NOMO-1 treated with DMSO at 0.1 percent for 48 hours (cell line): ENCODE measurements around the gene SAFB2.
"Not testable (repeated sequence)": the region's sequence is repeated elsewhere in the genome, so short reads cannot be mapped to it uniquely, and the experiment has no call there.

Experiments used
- DNase-seq: peaks from one replicate; lab custom pipeline; 2025; ENCODE audit not compliant: unreplicated experiment; lab: John Stamatoyannopoulos, UW

Gene SAFB2

DNA sequence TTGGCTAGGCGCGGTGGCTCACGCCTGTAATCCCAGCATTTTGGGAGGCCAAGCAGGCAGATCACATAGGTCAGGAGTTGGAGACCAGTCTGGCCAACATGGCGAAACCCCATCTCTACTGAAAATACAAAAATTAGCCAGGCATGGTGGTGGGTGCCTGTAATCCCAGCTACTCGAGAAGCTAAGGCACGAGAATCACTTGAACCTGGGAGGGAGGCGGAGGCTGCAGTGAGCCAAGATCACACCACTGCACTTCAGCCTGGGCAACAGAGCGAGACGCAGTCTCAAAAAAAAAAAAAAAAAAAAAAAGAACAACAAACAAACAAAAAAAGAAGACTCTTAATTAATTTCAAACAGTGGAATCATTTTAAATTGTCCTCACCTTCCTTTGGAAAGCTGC lies 13.8 kb downstream of the SAFB2 start:
- not testable (repeated sequence) for DNase-seq

DNA sequence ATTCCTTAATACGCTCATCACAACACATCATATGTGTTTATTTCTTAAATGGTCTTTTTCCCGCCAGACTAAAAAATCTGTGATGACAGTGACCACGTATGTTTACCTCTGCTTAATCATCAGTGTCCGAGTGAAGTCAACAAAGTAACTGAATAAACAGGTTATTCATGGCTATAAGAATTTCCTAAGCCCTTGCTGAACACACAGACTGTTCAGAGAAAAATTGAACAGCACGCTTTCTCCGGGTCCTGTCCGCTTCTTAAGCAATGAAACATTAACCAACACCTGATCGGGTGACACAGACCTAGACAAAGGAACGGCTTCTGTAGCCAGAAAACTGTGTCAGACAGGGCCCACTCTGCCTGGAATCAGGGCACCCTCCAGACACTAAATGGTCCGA lies 14.3 kb downstream of the SAFB2 start:
- DNase-seq = no peak

DNA sequence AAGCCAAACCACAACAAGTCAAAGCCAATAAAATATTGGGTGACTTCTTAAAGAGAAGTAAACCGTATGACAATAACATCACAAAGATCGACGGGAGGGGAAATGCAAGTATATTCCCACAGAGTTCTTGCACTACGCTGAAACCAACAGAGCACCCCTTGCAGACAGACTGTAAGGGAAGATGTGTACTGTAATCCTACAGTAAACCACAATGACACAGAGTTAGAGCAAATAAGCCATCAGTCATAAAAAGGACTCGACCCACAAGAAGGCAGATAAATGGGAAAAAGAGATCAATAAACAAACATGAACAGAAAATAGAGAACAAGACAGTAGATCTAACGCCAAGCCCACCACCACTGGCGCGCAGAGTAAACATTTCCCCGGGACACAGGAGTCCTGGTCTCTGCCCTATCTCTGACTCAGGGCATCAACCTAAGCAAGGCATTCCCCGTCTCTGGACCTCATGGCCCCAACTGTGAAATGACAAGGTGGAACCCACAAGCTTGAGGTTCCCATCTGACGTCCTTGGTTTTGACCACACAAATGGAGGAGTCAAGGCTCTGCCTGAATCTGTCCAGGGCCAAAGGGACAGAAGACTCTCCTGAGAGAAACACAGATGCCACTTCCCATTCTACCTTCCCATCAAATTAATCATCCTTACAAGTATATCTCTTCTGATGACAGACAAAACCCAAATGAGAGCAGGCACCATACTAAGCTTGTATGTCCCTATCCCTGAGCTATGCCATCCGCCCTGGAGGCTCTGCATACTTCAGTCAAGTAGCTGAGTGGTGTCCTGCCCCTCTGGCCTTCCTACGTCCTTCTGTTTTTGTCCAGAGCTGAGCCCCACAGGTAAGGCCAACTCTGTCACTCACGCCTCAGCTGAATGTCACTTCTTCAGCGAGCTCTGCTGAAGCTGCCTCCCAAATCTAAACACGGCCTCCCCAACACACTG lies 15.0 kb downstream of the SAFB2 start:
- DNase-seq = no peak

DNA sequence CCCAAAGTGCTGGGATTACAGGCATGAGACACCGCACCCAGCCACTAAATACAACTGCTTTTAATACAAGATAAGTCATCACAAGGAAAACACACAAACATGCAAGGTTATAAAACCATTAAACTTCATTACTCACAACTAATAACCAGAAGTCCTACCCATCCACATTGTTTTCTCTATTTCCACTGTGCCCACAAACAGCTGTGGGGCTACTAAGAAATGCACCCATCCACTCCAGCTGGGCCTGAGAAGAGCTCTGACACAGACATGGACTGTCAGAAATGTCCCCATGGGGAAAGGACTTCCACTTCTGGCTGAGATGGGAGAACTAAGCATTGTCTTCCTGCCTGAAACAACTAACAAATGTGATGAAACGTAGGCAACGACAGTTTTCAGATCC lies 17.2 kb downstream of the SAFB2 start:
- DNase-seq = no peak

DNA sequence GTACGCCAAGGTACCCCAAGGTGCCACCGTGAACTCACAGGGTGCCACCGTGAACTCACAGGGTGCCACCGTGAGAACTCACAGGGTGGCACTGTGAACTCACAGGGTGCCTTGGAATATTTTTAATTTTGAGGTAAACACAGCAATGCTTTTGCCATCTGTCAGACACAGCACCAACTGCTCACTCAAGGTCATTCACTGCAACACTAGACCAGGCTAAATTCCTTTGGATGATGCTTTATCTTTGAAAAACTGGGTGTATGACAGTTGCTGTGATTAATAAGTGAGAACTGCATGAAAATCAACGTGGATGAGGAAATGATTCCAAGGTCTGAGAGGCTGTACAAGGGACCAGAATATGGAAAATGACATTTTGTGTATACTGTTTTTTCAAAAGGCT lies 18.9 kb downstream of the SAFB2 start:
- no peak for DNase-seq

DNA sequence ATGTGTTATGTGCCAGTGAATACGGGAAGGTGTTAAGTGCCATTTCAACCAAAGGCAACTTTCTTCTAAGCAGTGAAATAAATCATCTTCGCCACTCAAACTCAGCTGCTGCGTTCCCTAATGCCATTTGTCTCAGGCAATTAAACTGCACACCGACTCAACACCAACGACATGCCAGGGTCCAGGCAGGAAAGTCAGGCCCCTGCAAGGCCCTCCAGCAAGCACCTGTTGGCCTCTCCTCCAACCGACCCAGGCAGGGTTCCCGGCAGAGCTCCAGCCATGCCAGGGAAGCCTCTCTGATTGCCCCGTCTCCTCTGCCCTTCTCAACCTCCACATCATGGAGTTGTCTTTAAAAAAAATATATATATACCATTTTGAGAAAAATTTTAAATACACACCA lies 21.8 kb downstream of the SAFB2 start:
- no peak for DNase-seq

DNA sequence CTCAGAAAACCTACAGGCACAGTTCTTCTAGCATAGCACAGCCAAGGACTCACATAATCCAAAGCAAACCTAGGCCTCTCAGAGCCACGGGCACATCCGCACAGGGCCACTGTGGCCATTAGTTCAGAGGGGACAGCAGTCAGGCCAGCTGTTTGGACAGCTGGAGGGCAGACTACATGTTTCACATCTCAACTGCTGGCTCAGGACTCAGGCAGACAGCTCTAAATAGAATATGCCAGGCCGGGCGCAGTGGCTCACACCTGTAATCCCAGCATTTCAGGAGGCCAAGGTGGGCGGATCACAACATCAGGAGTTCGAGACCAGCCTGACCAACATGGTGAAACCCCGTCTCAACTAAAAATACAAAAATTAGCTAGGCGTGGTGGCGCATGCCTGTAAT lies 26.8 kb downstream of the SAFB2 start:
- no peak for DNase-seq

DNA sequence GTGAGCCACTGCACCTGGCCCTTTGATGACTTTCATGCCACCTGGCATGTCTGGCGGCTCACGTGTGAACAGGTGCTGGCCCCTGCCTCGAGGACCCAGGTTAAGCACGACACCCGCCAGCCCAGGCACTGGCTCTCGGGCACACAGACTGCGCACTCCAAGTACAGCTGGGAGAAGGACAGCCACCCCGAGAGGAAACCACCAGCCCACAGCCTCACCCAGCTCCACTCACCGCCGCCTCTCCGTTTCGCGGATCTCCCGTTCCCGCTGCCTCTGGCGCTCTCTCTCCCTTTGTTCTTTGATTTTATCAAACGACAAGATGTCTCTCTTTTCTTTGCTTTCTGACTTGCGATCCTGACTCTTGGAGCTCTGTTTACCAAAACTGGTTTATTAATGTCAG lies 27.4 kb downstream of the SAFB2 start:
- no peak for DNase-seq

DNA sequence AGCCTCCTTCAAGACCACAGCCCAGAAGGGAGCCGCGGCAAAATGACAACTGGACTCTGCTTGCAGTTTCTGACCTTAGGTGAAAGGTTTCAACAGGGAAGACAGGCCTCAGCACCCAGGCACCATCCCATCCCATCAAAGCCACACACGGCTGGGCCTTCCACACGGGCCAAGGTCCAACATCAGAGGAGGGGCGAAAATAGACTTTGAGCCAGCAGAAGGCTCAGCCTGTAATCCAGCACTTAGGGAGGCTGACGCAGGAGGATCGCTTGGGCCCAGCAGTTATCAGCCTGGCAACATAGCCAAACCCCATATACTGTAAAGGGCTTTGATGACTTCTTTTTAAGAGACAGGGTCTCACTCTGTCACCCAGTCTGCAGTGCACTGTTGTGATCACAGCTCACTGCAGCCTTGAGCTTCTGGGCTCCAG lies 28.0 kb downstream of the SAFB2 start:
- no peak for DNase-seq

DNA sequence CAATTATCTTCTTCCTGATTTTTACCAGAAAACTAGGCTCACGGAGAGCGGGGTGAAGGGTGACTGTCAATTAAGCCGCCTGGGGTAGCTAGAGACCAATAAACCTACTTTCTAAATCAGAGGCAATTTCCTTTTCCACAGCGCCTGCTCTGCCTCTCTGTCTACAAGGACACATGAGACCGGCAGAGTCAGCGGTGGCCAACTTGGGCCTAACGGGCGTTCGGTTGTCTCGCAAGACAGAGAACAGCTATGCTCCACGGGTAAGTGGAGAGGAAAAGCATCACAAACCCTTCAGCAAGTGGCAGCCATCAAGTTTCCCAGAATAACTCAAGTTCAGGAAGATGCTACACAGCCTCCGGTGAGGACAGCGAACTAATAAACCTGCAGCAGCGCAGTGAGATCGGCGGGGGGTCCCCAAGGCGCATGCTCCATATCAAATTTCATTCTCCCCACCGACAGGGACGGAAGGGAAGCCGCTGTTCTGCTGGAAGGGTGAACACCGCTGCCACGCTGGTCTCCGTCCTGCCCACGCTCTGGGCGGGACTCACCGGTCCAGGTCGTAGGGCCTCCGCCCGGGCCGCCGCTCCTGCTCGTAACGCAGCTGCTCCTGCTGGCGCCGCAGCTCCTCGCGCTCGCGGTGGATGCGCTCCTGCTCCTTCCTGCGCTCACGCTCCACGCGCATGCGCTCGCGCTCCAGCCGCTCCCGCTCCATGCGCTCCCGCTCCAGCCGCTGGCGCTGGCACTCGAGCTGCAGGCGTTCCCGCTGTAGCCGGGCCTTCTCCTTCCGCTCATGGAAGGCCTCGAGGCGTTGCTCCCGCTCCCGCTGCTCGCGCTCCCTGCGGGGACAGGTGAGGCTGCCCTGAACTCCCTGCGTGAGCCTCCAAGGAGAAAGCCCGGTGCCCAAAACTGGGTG lies 29.0 kb downstream of the SAFB2 start:
- DNase-seq = no peak

DNA sequence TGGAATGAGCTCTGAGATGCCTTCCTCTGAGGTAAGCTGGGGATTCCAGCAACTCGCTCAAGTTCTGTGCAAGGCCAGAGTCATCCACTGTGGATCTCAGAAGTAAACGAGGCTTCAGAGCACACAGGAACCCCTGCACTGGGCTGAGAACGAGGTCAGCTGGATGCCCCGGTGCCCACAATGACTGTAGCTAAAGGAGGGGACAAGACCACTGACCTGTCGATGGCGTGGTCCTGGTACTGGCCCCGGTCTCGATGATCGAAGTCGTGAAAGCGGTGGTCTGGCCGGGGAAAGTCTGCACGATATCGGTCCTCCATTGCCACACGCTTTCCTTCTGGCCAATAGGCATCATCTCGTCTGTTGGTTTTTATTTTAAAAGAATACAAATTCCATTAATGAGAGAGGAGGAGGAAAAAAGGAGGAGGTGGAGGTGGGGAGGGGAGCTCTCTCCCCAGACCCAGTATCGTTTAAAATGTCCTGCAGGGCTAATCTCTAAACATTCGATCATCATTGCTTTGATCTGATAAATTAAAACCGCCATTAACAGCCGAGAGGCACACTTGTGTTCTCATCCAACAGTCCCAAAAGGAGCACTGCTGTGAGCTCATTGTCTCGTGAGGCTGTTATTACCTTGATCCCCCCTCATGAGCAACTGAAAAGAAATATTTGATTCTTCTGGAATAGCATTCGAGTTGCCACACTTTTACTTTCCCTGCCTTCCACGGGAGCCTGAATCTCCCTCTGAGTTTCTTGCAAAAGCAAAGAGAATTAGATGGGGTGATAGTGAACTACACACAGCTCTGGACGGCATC lies 29.8 kb downstream of the SAFB2 start:
- no peak for DNase-seq

DNA sequence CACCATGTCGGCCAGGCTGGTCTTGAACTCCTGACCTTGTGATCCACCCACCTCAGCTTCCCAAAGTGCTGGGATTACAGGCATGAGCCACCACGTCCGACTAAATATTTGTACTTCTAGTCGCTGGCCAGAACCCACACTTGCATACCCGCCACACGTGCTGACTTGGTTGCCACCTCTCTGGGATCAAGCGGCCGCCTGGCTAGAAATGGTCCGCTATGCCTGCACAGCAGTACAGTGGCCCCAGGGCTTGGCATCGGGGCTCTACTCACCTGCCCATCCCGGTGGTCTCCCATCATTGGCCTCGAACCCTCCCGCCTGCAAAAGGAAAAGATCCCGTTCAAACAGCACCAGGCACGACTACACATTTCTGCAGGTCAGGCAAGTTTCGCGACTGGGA lies 31.1 kb downstream of the SAFB2 start:
- no peak for DNase-seq

DNA sequence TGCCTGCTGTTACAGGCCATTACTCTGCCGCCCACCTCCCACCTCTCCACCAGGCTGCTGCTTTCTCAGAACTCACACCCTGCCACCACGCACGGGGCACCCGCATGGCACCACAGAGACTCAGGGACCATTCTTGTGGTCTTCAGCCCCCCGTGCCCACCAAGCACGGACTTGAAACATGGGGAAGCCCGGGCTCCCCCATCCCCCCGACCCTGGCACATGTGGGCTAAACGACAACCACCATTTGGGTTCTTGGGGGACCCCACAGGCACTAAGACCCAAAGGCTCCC lies 31.8 kb downstream of the SAFB2 start:
- DNase-seq = no peak

DNA sequence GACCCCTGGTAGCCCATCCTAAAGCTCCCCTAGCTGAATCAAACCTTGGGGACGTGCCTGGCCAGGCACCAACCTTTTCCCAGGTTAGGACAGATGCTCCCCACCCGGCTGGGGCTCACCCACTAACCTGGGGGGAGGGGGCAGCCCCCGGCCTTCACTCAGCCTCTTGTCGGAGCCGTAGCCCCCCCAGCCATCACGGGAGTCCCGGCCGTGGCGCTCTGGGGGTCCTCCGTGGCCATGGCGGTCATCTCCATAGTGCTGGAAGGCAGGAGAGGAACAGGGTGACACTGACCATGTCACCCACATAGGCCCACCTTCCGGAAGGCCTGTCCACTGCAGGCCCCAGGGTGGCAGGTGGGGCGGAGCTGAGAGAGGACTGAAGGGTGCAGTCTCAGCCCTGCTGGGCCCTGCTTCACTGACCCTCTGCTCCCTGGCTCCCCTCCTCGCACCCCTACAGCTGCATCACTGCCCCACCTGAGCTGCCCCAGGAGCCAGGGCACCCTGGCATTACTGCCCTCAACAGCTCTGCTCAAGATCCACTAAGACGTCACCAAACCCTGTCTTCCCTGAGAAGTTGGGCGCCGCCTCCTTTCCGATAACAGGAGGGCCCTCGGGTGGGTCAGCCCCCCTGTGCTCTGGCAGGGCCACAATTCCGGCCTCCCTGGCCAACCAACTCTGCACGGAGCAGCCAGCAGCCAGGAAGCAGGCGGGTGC lies 32.3 kb downstream of the SAFB2 start:
- DNase-seq = no peak

DNA sequence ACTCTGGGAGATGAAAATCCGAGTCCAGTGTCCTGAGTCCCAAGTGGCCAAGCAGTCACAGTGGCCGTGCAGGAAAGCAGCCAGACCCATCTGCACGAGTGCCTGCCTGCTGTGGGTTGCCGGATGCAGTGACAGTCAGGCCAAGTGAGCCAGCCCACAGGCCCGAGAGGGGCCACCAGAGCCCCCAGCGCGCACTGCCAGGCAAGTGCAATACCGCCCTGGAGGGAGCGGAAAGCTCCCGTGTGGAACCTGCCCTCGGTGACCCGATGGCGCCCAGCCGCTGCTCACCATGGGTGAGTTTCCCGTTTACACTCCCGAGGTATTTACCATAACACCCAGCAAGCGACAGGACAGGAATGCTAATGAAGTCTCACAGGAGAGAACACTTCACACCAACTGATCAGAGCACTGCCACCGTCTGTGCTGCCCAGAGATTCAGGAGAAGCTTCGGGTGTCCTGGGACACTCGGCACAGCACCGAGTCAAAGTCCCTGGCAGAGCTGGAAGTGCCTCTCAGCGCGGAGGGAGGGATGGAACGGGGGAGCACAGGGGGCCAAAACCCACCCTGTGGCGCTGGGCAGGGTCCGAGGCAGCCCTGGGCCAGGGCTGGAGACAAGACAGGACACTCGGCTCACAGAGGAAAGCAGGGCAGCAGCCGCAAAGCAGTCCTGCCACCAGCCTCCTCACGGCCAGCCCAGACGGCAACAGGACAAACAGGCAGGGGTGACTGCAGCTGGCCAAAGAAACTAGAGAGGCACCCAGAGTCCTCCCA lies 33.5 kb downstream of the SAFB2 start:
- DNase-seq = no peak

DNA sequence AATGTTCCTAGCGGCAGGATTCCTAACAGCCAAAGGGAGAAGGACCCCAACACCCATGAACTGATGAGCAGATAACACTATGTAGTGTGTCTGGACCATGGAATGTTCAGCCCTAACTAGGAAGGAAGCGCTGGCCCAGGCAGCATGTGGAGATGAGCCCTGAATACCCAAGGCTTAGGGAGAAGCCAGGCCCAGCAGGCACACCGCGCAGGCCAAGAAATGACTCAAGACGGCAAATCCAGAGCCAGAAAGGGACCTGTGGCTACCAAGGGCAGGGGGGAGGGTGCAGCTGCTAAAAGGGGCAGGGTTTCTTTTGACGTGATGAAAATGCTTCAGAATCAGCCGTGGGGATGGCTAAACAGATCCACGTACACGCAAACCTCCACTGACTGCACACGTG lies 34.1 kb downstream of the SAFB2 start:
- DNase-seq = no peak

DNA sequence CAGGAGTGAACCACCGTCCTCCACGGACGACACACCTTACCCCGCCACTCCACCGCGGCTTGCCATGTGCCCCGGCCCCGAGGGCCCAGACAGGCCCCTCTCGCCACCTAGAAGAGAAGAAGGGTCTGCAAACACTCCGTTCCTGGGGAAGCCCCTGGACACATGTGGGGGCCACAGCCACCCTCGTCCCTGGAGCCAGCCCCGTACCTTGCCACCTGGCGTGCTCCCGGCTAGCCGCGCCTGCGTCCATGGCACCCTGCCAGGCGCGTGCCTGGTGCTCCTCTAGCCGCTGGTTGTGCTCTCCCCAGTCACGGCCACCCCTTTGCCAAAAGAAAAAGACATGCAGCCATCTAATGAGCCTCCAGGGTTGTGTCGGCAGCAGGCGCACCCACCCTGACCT lies 34.9 kb downstream of the SAFB2 start:
- no peak for DNase-seq

DNA sequence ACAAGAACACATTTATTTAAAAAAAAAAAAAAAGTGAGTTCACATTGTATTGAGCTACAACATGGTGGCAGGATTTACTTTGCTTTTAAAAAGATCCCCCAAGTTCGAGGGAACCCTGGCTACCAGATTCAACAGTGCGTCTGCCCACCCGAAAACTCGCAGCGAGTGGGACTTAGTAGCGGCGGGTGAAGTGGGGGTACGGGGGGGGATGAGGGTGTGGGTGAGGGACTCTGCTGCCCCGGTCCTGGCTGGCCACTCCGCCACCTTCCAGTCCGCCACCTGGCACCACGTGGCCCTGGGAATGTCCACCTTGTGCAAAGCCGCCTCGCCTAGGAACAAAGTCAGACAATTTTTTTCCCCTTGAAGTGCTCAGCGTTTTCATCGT lies 35.5 kb downstream of the SAFB2 start:
- no peak for DNase-seq

DNA sequence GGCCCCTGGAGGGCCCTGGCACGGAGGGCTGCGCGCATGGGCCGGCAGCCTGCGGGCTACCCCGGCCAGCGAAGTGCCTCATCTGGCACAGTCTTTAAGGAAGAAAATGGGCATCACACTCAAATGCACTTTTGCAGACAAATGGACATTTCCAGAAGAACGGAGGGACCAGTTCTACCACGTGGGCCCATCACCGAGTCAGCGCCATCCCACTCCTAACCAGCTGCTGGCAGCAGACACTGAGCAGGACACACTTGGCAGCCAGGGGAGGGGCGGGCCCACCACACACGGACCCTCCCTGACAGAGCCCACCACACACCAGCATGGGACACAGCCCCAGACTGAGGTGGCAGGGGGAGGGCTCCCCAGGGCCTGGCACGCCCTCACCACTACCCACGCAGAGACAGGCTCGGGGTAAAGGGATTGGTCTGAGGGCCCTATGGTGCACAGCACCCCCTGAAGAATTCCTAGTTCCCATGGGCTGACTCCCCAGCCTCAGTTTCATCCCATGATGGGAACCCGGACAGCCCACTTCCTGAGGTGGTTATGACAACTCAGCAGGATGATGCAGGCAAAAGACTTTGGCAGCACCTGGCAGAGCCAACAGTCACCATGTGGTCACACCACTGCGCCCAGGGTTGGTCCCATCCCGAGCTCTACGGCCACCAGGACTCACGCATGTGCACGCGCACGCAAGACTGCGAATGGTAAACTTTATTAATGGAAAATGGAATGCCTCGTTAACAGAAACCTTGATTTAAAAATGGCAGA lies 36.1 kb downstream of the SAFB2 start:
- no peak for DNase-seq
